H9 (cell line): ENCODE data around the gene PSTPIP1. TPM values are rescaled to one million over a fixed set of nuclear protein-coding genes. Genes with fewer than 3 reads are reported as not detected.

Experiments
- DNase-seq: peaks from one replicate; pipeline ENCODE4 v3.0.0-alpha.2; 2017
- H2AFZ ChIP-seq: one replicate; pipeline ENCODE4 v1.6.1; 2013; ENCODE audit warnings: mild to moderate bottlenecking, low read length, control low read depth, moderate library complexity
- H2AK5ac ChIP-seq: 2 replicates; pipeline ENCODE4 v1.6.1; 2013; ENCODE audit warnings: low read length, control low read depth, mixed read lengths; ENCODE audit not compliant: insufficient read length
- H2BK120ac ChIP-seq: one replicate; pipeline ENCODE4 v1.6.1; 2013; ENCODE audit warnings: low read depth, mild to moderate bottlenecking, low read length, control low read depth, inconsistent platforms; ENCODE audit not compliant: poor library complexity, severe bottlenecking
- H2BK12ac ChIP-seq: 2 replicates; pipeline ENCODE4 v1.6.1; 2013; ENCODE audit warnings: low read length, control low read depth, mixed read lengths, low read depth; ENCODE audit not compliant: insufficient read length
- H2BK15ac ChIP-seq: 2 replicates; pipeline ENCODE4 v1.6.1; 2013; ENCODE audit warnings: low read depth, low read length, control low read depth
- H2BK20ac ChIP-seq: one replicate; pipeline ENCODE4 v1.6.1; 2013; ENCODE audit warnings: low read depth, mild to moderate bottlenecking, low read length, control low read depth, inconsistent platforms; ENCODE audit not compliant: poor library complexity, severe bottlenecking
- H2BK5ac ChIP-seq: 2 replicates; pipeline ENCODE4 v1.6.1; 2013; ENCODE audit warnings: low read length, control low read depth, mixed read lengths; ENCODE audit not compliant: insufficient read length
- H3K14ac ChIP-seq: 2 replicates; pipeline ENCODE4 v1.6.1; 2013; ENCODE audit warnings: low read length, control low read depth; ENCODE audit not compliant: insufficient read depth
- H3K18ac ChIP-seq: 2 replicates; pipeline ENCODE4 v1.6.1; 2013; ENCODE audit warnings: low read depth, mild to moderate bottlenecking, mixed read lengths, low read length, control low read depth; ENCODE audit not compliant: insufficient read length
- H3K23ac ChIP-seq: 2 replicates; pipeline ENCODE4 v1.6.1; 2013; ENCODE audit warnings: low read length, control low read depth, mixed read lengths, low read depth; ENCODE audit not compliant: insufficient read length
- H3K23me2 ChIP-seq: 2 replicates; pipeline ENCODE4 v1.6.1; 2013; ENCODE audit warnings: low read depth, mild to moderate bottlenecking, mixed read lengths, low read length, control low read depth; ENCODE audit not compliant: insufficient read length, poor library complexity, severe bottlenecking
- H3K27ac ChIP-seq: 2 replicates; pipeline ENCODE4 v1.5.1; 2013; ENCODE audit warnings: low read length, control low read depth, mixed read lengths, low read depth; ENCODE audit not compliant: insufficient read length
- H3K27me3 ChIP-seq: 2 replicates; pipeline ENCODE4 v1.6.1; 2013; ENCODE audit warnings: low read length, control low read depth, inconsistent platforms; ENCODE audit not compliant: insufficient read depth
- H3K4ac ChIP-seq: 2 replicates; pipeline ENCODE4 v1.6.1; 2013; ENCODE audit warnings: low read depth, mild to moderate bottlenecking, control low read depth, inconsistent platforms, low read length, moderate library complexity
- H3K4me1 ChIP-seq: 2 replicates; pipeline ENCODE4 v1.6.1; 2013; ENCODE audit warnings: low read length, control low read depth, inconsistent platforms; ENCODE audit not compliant: insufficient read depth
- H3K4me2 ChIP-seq: 2 replicates; pipeline ENCODE4 v1.6.1; 2013; ENCODE audit warnings: low read length, control low read depth, mixed read lengths; ENCODE audit not compliant: insufficient read length, insufficient read depth
- H3K56ac ChIP-seq: 2 replicates; pipeline ENCODE4 v1.6.1; 2013; ENCODE audit warnings: low read depth, mild to moderate bottlenecking, mixed read lengths, low read length, control low read depth; ENCODE audit not compliant: insufficient read length
- H3K79me1 ChIP-seq: 2 replicates; pipeline ENCODE4 v1.6.1; 2013; ENCODE audit warnings: low read depth, mild to moderate bottlenecking, moderate library complexity, low read length, control low read depth, inconsistent platforms; ENCODE audit not compliant: insufficient read depth, poor library complexity, severe bottlenecking
- H3K79me2 ChIP-seq: 2 replicates; pipeline ENCODE4 v1.6.1; 2013; ENCODE audit warnings: low read length, control low read depth, inconsistent platforms; ENCODE audit not compliant: insufficient read depth
- H3K9ac ChIP-seq: 2 replicates; pipeline ENCODE4 v1.6.1; 2013; ENCODE audit warnings: low read length, control low read depth, mixed read lengths; ENCODE audit not compliant: insufficient read length; ENCODE audit errors: extremely low read depth
- H3K9me3 ChIP-seq: one replicate; pipeline ENCODE4 v1.6.1; 2013; ENCODE audit warnings: low read depth, low read length, inconsistent platforms; ENCODE audit not compliant: control insufficient read depth
- H3T11ph ChIP-seq: one replicate; pipeline ENCODE4 v1.6.1; 2013; ENCODE audit warnings: mild to moderate bottlenecking, low read length, control low read depth, inconsistent platforms
- H4K20me1 ChIP-seq: one replicate; pipeline ENCODE4 v1.6.1; 2013; ENCODE audit not compliant: control insufficient read depth, insufficient read length, insufficient read depth
- H4K5ac ChIP-seq: 2 replicates; pipeline ENCODE4 v1.6.1; 2013; ENCODE audit warnings: low read depth, mild to moderate bottlenecking, mixed read lengths, low read length, control low read depth; ENCODE audit not compliant: insufficient read length
- H4K8ac ChIP-seq: replicated peaks from 2 replicates; pipeline ENCODE4 v1.6.1; 2013; ENCODE audit warnings: low read length, control low read depth, mixed read lengths, low read depth; ENCODE audit not compliant: insufficient read length
- H4K91ac ChIP-seq: 2 replicates; pipeline ENCODE4 v1.6.1; 2013; ENCODE audit warnings: low read depth, mild to moderate bottlenecking, moderate library complexity, mixed read lengths, low read length, control low read depth; ENCODE audit not compliant: insufficient read length
- H3K27ac Mint-ChIP-seq, 3 experiments: 2 replicates in 2 of 3; 3 replicates in 1 of 3; pipeline ENCODE4 v1.8.0; 2020 to 2021; ENCODE audit warnings: mixed read lengths in 3 of 3, mild to moderate bottlenecking in 1 of 3, moderate library complexity in 1 of 3
- H3K27me3 Mint-ChIP-seq: 2 replicates; pipeline ENCODE4 v1.8.0; 2021; ENCODE audit warnings: low read depth, mild to moderate bottlenecking, moderate library complexity, mixed read lengths
- H3K36me3 Mint-ChIP-seq, 3 experiments: 2 replicates in 2 of 3; 3 replicates in 1 of 3; pipeline ENCODE4 v1.8.0; 2020 to 2021; ENCODE audit warnings: low read depth in 3 of 3, mixed read lengths in 3 of 3; ENCODE audit not compliant: insufficient read depth in 1 of 3
- H3K4me1 Mint-ChIP-seq, 2 experiments: 2 replicates each; pipeline ENCODE4 v1.8.0; 2020; ENCODE audit warnings: mixed read lengths in 2 of 2
- H3K4me3 Mint-ChIP-seq, 2 experiments: 2 replicates in 1 of 2; 3 replicates in 1 of 2; pipeline ENCODE4 v1.8.0; 2020 to 2021; ENCODE audit warnings: mild to moderate bottlenecking in 2 of 2, mixed read lengths in 2 of 2, moderate library complexity in 1 of 2
- H3K9me3 Mint-ChIP-seq, 2 experiments: 2 replicates in 1 of 2; 3 replicates in 1 of 2; pipeline ENCODE4 v1.8.0; 2020; ENCODE audit warnings: mild to moderate bottlenecking in 2 of 2, mixed read lengths in 2 of 2, moderate library complexity in 1 of 2
- WGBS: extraction: QIAGEN DNeasy Blood & Tissue Kit; methylation state at CpG from one replicate; pipeline ENCODE4 v1.1.7; 2013; ENCODE audit warnings: missing lambda C conversion rate, low lambda C conversion rate, mixed read lengths; ENCODE audit not compliant: insufficient read length; ENCODE audit errors: extremely low coverage; 5-methylcytosine and 5-hydroxymethylcytosine counted together
- total RNA-seq: library from RNA; stranded (reverse); gene quantifications from 2 replicates; pipeline ENCODE4 v1.2.1, GENCODE V29; 2021
- TF ChIP-seq, protein P1 (sequence below): fragments of 200-600 bp; sonication (generic); conservative IDR thresholded peaks from 3 replicates; pipeline ENCODE4 v1.8.0; 2021; ENCODE audit warnings: antibody characterized with exemption, mild to moderate bottlenecking

The PSTPIP1 gene
- total RNA-seq, 1 experiment from 2014 or later: 1.8 TPM

DNA sequence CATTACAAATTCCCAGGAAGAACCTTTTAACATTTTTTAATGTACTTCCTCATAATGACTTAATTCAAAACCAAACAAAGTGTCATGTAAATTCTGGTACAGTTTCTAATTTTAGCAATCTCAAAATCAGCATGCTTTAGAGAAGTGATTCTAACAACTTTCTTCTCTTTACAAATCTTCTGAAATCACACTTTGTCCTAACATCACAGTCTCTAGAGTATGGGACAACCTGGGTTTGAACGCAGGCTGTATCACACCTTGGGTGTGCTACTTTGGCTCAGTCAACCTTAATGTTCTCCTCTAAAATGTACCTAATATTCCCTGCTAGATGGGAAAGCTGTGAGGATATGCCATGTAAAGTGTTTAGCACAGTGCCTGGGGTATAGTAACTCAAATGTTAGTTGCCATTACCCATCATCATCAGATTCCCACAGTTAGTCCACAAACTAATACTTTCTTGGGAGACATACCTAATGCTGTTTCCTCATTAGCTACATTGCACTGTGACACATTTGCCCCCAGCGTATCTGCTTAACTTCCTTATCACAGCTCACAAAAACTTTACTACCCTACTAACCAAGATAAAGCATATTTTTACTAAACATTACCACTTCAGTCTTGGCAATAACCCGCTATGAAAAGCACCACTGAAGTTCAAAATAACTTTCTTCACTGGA, 72.9 kb downstream of the PSTPIP1 start:
- H3K56ac ChIP-seq: no peak overlapping the region
- H3K4me3 Mint-ChIP-seq: no peak overlapping the region
- no peaks in the 10 kb centered on the region for H3K79me1 ChIP-seq
- no peak overlapping the region for H2BK120ac ChIP-seq
- no peak overlapping the region for H2AFZ ChIP-seq
- H2AK5ac ChIP-seq: no peak overlapping the region
- peaks cover 2 to 8% (median 4%) of the 10 kb centered on the region in 3 experiments; a peak in 5 of 7 replicates for H3K36me3 Mint-ChIP-seq
- H3K9me3 Mint-ChIP-seq: no peaks in the 10 kb centered on the region
- H3K4me2 ChIP-seq: no peak overlapping the region
- H3K9ac ChIP-seq: peak overlapping the region; percentile 27
- DNase-seq: no peak
- TF ChIP-seq, protein P1, sequence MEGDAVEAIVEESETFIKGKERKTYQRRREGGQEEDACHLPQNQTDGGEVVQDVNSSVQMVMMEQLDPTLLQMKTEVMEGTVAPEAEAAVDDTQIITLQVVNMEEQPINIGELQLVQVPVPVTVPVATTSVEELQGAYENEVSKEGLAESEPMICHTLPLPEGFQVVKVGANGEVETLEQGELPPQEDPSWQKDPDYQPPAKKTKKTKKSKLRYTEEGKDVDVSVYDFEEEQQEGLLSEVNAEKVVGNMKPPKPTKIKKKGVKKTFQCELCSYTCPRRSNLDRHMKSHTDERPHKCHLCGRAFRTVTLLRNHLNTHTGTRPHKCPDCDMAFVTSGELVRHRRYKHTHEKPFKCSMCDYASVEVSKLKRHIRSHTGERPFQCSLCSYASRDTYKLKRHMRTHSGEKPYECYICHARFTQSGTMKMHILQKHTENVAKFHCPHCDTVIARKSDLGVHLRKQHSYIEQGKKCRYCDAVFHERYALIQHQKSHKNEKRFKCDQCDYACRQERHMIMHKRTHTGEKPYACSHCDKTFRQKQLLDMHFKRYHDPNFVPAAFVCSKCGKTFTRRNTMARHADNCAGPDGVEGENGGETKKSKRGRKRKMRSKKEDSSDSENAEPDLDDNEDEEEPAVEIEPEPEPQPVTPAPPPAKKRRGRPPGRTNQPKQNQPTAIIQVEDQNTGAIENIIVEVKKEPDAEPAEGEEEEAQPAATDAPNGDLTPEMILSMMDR: no peak
- H4K91ac ChIP-seq: no peak overlapping the region
- H3K27me3 Mint-ChIP-seq: no peaks in the 10 kb centered on the region; the same call in 1 of the 2 replicates
- H2BK5ac ChIP-seq: no peak overlapping the region
- H3K23ac ChIP-seq: peak overlapping the region; percentile 83
- H4K20me1 ChIP-seq: no peaks in the 10 kb centered on the region
- H3K9me3 ChIP-seq: no peaks in the 10 kb centered on the region
- no peak overlapping the region for H4K8ac ChIP-seq
- no peak overlapping the region for H3K18ac ChIP-seq
- no peak overlapping the region for H2BK20ac ChIP-seq
- peaks cover 27 to 32% of the 10 kb centered on the region in 2 experiments for H3K4me1 Mint-ChIP-seq
- peaks cover 14% of the 10 kb centered on the region; the same call in 1 of the 2 replicates for H3K79me2 ChIP-seq
- no peak overlapping the region for H3K27ac ChIP-seq
- no CpG with 5 or more reads among the region's 3 CpGs for WGBS
- no peak overlapping the region for H3T11ph ChIP-seq
- H2BK12ac ChIP-seq: no peak overlapping the region
- H4K5ac ChIP-seq: no peak overlapping the region
- H3K27me3 ChIP-seq: no peaks in the 10 kb centered on the region
- peaks cover 3% of the 10 kb centered on the region for H3K4me1 ChIP-seq
- peaks cover 6% of the 10 kb centered on the region for H3K23me2 ChIP-seq
- no peak overlapping the region for H3K14ac ChIP-seq
- H3K4ac ChIP-seq: no peak overlapping the region
- H3K27ac Mint-ChIP-seq: no peak overlapping the region
- H2BK15ac ChIP-seq: no peak overlapping the region
